Measurements from ENCODE around the gene GLO1. TPM values are rescaled to one million over a fixed set of nuclear protein-coding genes. Genes with fewer than 3 reads are reported as not detected.

GLO1 gene
- total RNA-seq, 1 donor from 2014 or later, result 52.0 TPM

DNA sequence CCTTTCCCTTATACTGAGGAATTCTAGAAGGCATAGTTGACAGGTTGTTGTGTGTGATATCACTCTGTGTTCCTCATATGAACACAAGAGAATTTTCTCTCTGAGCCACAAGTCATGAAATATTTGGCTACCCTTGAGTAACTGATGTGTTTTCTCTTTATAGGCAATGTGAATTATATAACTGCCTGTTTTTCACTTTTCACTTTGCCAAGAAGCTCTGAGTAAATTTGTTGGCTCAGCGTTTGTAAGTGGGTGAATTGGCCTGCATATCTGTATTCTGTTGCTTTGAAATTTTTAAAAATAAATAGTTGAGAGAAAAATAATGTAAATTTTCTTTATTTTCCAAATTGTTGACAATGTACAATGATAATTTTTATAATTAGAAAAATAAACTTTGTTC, 58.0 kb downstream of the GLO1 start:
- POLR2A ChIA-PET, result no interaction called here
- intact Hi-C loops (cut with micrococcal nuclease), result no loop called here
- no peak overlapping the region for H3K4me3 Mint-ChIP-seq

GRCh38 chr6:38640216-38640909, 62.6 kb downstream of the GLO1 start:
- POLR2A ChIA-PET, result interaction anchor here (1.1 to 1.7 kb wide), 3 partner anchors 48 to 822 kb away, joined by 4 to 11 read pairs (median 7); partner anchors contain the start of genes GLO1 and ZFAND3
- H3K9me3 Mint-ChIP-seq, result no peaks in the 10 kb centered on the region
- H3K27ac Mint-ChIP-seq, result peak overlapping the region; percentile 95
- no peak for TF ChIP-seq CTCF (IDR thresholded peaks at IDR 0.05)
- intact Hi-C loops (cut with micrococcal nuclease), result no loop called here
- H3K36me3 Mint-ChIP-seq (ENCODE audit: low read depth), result peaks cover 5% of the 10 kb centered on the region
- CTCF ChIA-PET, result no interaction called here
- ATAC-seq (ENCODE audit: low read depth) (no peak), DNase-seq (peak; percentile 15)
- peak overlapping the region; percentile 94 for H3K4me3 Mint-ChIP-seq
- H3K4me1 Mint-ChIP-seq, result peaks cover 29% of the 10 kb centered on the region
- no peaks in the 10 kb centered on the region for H3K27me3 Mint-ChIP-seq

More for the DNA sequence above, 58.0 kb downstream of the GLO1 start:
- no peak overlapping the region for H3K27ac Mint-ChIP-seq
- no peak for DNase-seq
- H3K27me3 Mint-ChIP-seq, result no peaks in the 10 kb centered on the region
- peaks cover 10% of the 10 kb centered on the region for H3K4me1 Mint-ChIP-seq
- H3K36me3 Mint-ChIP-seq (ENCODE audit: low read depth), result peaks cover 2% of the 10 kb centered on the region
- no peak for ATAC-seq (ENCODE audit: low read depth)
- TF ChIP-seq CTCF (IDR thresholded peaks at IDR 0.05), result no peak
- no peaks in the 10 kb centered on the region for H3K9me3 Mint-ChIP-seq
- CTCF ChIA-PET, result interaction anchor here (0.6 kb wide), 1 partner anchor 954 kb away, joined by 4 read pairs; no protein-coding TSS in a partner anchor

DNA sequence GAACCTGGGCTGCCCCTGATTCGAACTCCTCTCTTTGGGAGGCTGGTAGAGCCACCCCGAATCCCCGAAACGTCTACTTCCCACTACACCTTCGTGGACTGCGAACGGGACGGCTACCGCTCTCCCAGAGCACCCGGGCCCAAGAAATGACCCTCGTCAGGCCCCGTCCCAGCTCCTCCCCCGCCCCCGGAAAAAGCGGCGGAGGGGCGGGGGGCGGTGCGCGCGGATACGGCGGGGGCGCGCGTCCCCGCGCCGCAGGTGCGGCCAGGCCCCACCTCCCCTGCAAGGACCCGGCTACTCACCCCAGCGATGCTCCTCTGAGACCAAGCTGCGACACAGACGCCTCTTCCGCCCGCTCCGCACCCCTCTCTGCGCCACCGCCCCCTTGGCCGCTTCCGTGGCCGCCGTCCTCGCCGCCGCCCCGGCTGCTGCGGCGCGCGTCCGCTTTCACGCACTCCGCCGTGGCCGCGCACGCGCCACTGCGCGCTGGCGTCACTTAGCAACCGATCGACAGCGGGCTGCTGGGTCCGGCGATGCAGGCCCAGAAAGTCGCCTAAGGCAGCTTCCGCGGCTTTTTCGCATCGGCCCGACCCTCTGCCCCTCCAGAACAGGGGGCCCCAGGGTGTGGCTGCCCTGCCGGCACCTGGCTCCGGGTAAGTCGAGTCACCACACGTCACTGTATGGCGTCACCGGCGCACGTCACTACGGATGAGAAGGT, 63.3 kb downstream of the GLO1 start, which contains the start of gene BTBD9:
Gene BTBD9 (minus strand): TSS at position 432 of the 718 bp plus-strand sequence.
- Mint-ChIP-seq H3K27me3 (no peaks in the 10 kb centered on the region), H3K4me1 (peaks cover 31% of the 10 kb centered on the region), H3K4me3 (peak within 1 kb of the TSS; percentile 94), H3K27ac (peak within 1 kb of the TSS; percentile 95), H3K9me3 (no peaks in the 10 kb centered on the region), H3K36me3 (ENCODE audit: low read depth) (peaks cover 5% of the 10 kb centered on the region)
- TF ChIP-seq CTCF (IDR thresholded peaks at IDR 0.05), result no peak
- ChIA-PET CTCF (no interaction called here), POLR2A (interaction anchor here (0.6 to 1.7 kb wide), 8 partner anchors 32 to 821 kb away, joined by 3 to 11 read pairs (median 5); partner anchors contain the start of genes GLO1 and ZFAND3)
- peak; percentile 86 for ATAC-seq (ENCODE audit: low read depth)
- DNase-seq, result peak; percentile 92
- intact Hi-C loops (cut with micrococcal nuclease), result loop anchor here (1.0 to 5.0 kb wide), 4 partner anchors 33 to 1207 kb away; partner anchors contain the start of genes CMTR1 and GLO1

GRCh38 chr6:38638941-38639497, 63.9 kb downstream of the GLO1 start:
- ChIA-PET CTCF (no interaction called here), POLR2A (interaction anchor here (0.6 to 1.7 kb wide), 8 partner anchors 32 to 820 kb away, joined by 3 to 11 read pairs (median 5); partner anchors contain the start of genes GLO1 and ZFAND3)
- Mint-ChIP-seq H3K9me3 (no peaks in the 10 kb centered on the region), H3K27me3 (no peaks in the 10 kb centered on the region), H3K27ac (peak overlapping the region; percentile 95), H3K4me1 (peaks cover 34% of the 10 kb centered on the region), H3K36me3 (ENCODE audit: low read depth) (peaks cover 5% of the 10 kb centered on the region), H3K4me3 (peak overlapping the region; percentile 94)
- ATAC-seq (ENCODE audit: low read depth) (peak; percentile 38), DNase-seq (no peak)
- no peak for TF ChIP-seq CTCF (IDR thresholded peaks at IDR 0.05)
- intact Hi-C loops (cut with micrococcal nuclease), result loop anchor here (1.0 to 5.0 kb wide), 4 partner anchors 34 to 1207 kb away; partner anchors contain the start of genes CMTR1 and GLO1

Data from activated B cell treated with CpG ODN at 0.5 μM for 24 hours (primary cell).